Ovary (tissue), 3 donors: ENCODE results near the gene TMEM270.

Experiments
- EP300 ChIP-seq: sonication (generic); formaldehyde crosslinking; IDR thresholded peaks from one replicate; pipeline ENCODE4 v1.6.1; 2017; ENCODE audit warnings: antibody characterized with exemption
- POLR2A ChIP-seq: fragments of 450-650 bp; IDR thresholded peaks from one replicate; pipeline ENCODE4 v1.6.1; 2017; ENCODE audit warnings: antibody characterized with exemption, mild to moderate bottlenecking, moderate library complexity
- TF ChIP-seq, protein P1 (sequence below), 3 donors: fragments of 450-650 bp in 2 of 3; fragments of 200-600 bp in 1 of 3; IDR thresholded peaks; one replicate each; pipeline versions ENCODE4 v1.5.1 to v1.8.0; 2016 to 2022; ENCODE audit warnings: antibody characterized with exemption in 3 of 3, mild to moderate bottlenecking in 1 of 3
- donor health status: DM: no; HTN: no; CAD: no.

DNA sequence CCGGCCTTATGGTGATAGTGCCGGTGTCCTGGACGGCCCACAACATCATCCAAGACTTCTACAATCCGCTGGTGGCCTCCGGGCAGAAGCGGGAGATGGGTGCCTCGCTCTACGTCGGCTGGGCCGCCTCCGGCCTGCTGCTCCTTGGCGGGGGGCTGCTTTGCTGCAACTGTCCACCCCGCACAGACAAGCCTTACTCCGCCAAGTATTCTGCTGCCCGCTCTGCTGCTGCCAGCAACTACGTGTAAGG lies 29.4 kb upstream of the TMEM270 start:
- TF ChIP-seq, protein P1, sequence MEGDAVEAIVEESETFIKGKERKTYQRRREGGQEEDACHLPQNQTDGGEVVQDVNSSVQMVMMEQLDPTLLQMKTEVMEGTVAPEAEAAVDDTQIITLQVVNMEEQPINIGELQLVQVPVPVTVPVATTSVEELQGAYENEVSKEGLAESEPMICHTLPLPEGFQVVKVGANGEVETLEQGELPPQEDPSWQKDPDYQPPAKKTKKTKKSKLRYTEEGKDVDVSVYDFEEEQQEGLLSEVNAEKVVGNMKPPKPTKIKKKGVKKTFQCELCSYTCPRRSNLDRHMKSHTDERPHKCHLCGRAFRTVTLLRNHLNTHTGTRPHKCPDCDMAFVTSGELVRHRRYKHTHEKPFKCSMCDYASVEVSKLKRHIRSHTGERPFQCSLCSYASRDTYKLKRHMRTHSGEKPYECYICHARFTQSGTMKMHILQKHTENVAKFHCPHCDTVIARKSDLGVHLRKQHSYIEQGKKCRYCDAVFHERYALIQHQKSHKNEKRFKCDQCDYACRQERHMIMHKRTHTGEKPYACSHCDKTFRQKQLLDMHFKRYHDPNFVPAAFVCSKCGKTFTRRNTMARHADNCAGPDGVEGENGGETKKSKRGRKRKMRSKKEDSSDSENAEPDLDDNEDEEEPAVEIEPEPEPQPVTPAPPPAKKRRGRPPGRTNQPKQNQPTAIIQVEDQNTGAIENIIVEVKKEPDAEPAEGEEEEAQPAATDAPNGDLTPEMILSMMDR (IDR thresholded peaks at IDR 0.05), result no peak
- TF ChIP-seq POLR2A, result no peak
- TF ChIP-seq EP300, result no peak
